HG03108 (cell line): ENCODE measurements around the gene GRK5.

ENCODE experiments used
- ATAC-seq: cut with Tn5 transposase; IDR thresholded peaks from one replicate; pipeline ENCODE4 v1.9.1; 2021; ENCODE audit warnings: moderate library complexity; ENCODE audit not compliant: unreplicated experiment

GRK5 gene

GRCh38 chr10:119415121-119415520, 207.8 kb downstream of the GRK5 start:
- no peak for ATAC-seq

- no peak for ATAC-seq
These were observed 208.4 kb downstream of the GRK5 start for GRCh38 chr10:119415536-119416503.

- no peak for ATAC-seq
These were observed 209.5 kb downstream of the GRK5 start for GRCh38 chr10:119416855-119417254.

- no peak for ATAC-seq
These were observed 210.5 kb downstream of the GRK5 start for GRCh38 chr10:119417852-119418251.

- no peak for ATAC-seq
These were observed 211.0 kb downstream of the GRK5 start for GRCh38 chr10:119418362-119418761.

- ATAC-seq, result no peak
These were observed 212.6 kb downstream of the GRK5 start for GRCh38 chr10:119419931-119420330.

- no peak for ATAC-seq
These were observed 213.8 kb downstream of the GRK5 start for GRCh38 chr10:119420950-119421875.

GRCh38 chr10:119421891-119422681, 214.7 kb downstream of the GRK5 start:
- no peak for ATAC-seq

- ATAC-seq, result no peak
These were observed 215.5 kb downstream of the GRK5 start for GRCh38 chr10:119422682-119423509.

GRCh38 chr10:119423510-119424257, 216.3 kb downstream of the GRK5 start:
- no peak for ATAC-seq

GRCh38 chr10:119424258-119424975, 217.0 kb downstream of the GRK5 start:
- no peak for ATAC-seq

GRCh38 chr10:119425102-119425880, 217.9 kb downstream of the GRK5 start:
- ATAC-seq, result no peak

GRCh38 chr10:119425881-119426170, 218.5 kb downstream of the GRK5 start:
- no peak for ATAC-seq

GRCh38 chr10:119426699-119427098, 219.3 kb downstream of the GRK5 start:
- ATAC-seq, result no peak

GRCh38 chr10:119427263-119427864, 220.0 kb downstream of the GRK5 start:
- no peak for ATAC-seq

GRCh38 chr10:119428789-119429188, 221.4 kb downstream of the GRK5 start:
- no peak for ATAC-seq

- no peak for ATAC-seq
These were observed 222.4 kb downstream of the GRK5 start for GRCh38 chr10:119429771-119430170.
